GM18907 (cell line): ENCODE results near the gene SDR42E1.
A peak's percentile ranks its signal among the peaks of the same experiment; 100 is the strongest.

Experiments
- ATAC-seq: cut with Tn5 transposase; IDR thresholded peaks from one replicate; pipeline ENCODE4 v1.9.1; 2021; ENCODE audit warnings: mild to moderate bottlenecking, moderate library complexity; ENCODE audit not compliant: unreplicated experiment

SDR42E1 gene

GRCh38 chr16:82011199-82011641, at the start of gene SDR42E1:
TSS of gene SDR42E1 (minus strand) at chr16:82011470. CDS start at chr16:82000858, 10,612 bp downstream.
- ATAC-seq, result peak; percentile 96

- ATAC-seq, result no peak
Measured at GRCh38 chr16:82059983-82060421, 48.7 kb upstream of the SDR42E1 start.

- no peak for ATAC-seq
Measured at GRCh38 chr16:82059161-82059982, 48.1 kb upstream of the SDR42E1 start.

- no peak for ATAC-seq
Measured at GRCh38 chr16:82056550-82056896, 45.3 kb upstream of the SDR42E1 start.

- ATAC-seq, result no peak
Measured at GRCh38 chr16:82055728-82056549, 44.7 kb upstream of the SDR42E1 start.

GRCh38 chr16:82055117-82055516, 43.8 kb upstream of the SDR42E1 start:
- ATAC-seq, result no peak

GRCh38 chr16:82051656-82052055, 40.4 kb upstream of the SDR42E1 start:
- no peak for ATAC-seq

GRCh38 chr16:82050909-82051357, 39.7 kb upstream of the SDR42E1 start:
- ATAC-seq, result no peak

GRCh38 chr16:82050506-82050905, 39.2 kb upstream of the SDR42E1 start:
- ATAC-seq, result no peak

GRCh38 chr16:82049484-82049883, 38.2 kb upstream of the SDR42E1 start:
- ATAC-seq, result no peak

GRCh38 chr16:82047787-82048186, 36.5 kb upstream of the SDR42E1 start:
- ATAC-seq, result no peak

- no peak for ATAC-seq
Measured at GRCh38 chr16:82047374-82047773, 36.1 kb upstream of the SDR42E1 start.

GRCh38 chr16:82046941-82047340, 35.7 kb upstream of the SDR42E1 start:
- ATAC-seq, result no peak

- no peak for ATAC-seq
Measured at GRCh38 chr16:82046541-82046940, 35.3 kb upstream of the SDR42E1 start.

- ATAC-seq, result no peak
Measured at GRCh38 chr16:82045465-82045864, 34.2 kb upstream of the SDR42E1 start.

GRCh38 chr16:82044585-82044911, 33.3 kb upstream of the SDR42E1 start:
- no peak for ATAC-seq

GRCh38 chr16:82043680-82044584, 32.7 kb upstream of the SDR42E1 start:
- ATAC-seq, result no peak

GRCh38 chr16:82042846-82043245, 31.6 kb upstream of the SDR42E1 start:
- no peak for ATAC-seq

- no peak for ATAC-seq
Measured at GRCh38 chr16:82042144-82042543, 30.9 kb upstream of the SDR42E1 start.

GRCh38 chr16:82041542-82041941, 30.3 kb upstream of the SDR42E1 start:
- no peak for ATAC-seq

- no peak for ATAC-seq
Measured at GRCh38 chr16:82040296-82040695, 29.0 kb upstream of the SDR42E1 start.
